Transverse colon (tissue), 4 donors: ENCODE results near the gene CNTFR.

Source experiments
- CTCF ChIP-seq, 5 experiments: fragments of 200-600 bp in 3 of 5; fragments of 450-650 bp in 2 of 5; sonication (generic) in 3 of 5; IDR thresholded peaks; 1 replicate in 2 of 5; 2 replicates in 3 of 5; pipeline ENCODE4 v1.5.1; 2016 to 2017; ENCODE audit warnings: antibody characterized with exemption in 5 of 5, inconsistent platforms in 3 of 5, mild to moderate bottlenecking in 2 of 5, moderate library complexity in 1 of 5
- EP300 ChIP-seq: sonication (generic); formaldehyde crosslinking; IDR thresholded peaks from one replicate; pipeline ENCODE4 v1.6.1; 2017; ENCODE audit warnings: antibody characterized with exemption, low read depth
- POLR2A ChIP-seq: fragments of 450-650 bp; IDR thresholded peaks from one replicate; pipeline ENCODE4 v1.6.1; 2016; ENCODE audit warnings: antibody characterized with exemption, mild to moderate bottlenecking, moderate library complexity
- POLR2AphosphoS5 ChIP-seq, 3 donors: sonication (generic); formaldehyde crosslinking; IDR thresholded peaks; one replicate each; pipeline ENCODE4 v1.6.1; 2016; ENCODE audit warnings: antibody characterized with exemption in 3 of 3

GRCh38 chr9:34579808-34580163, 9.7 kb downstream of the CNTFR start:
- TF ChIP-seq POLR2AphosphoS5 (IDR thresholded peaks at IDR 0.05) (no peak), CTCF (IDR thresholded peaks at IDR 0.05) (no peak), POLR2A (no peak), EP300 (no peak)
